SW480 (cell line): ENCODE data around the gene HERC3.
A peak's percentile ranks its signal among the peaks of the same experiment; 100 is the strongest.
"Not testable (repeated sequence)": the region's sequence is repeated elsewhere in the genome, so short reads cannot be mapped to it uniquely, and the experiment has no call there.

ENCODE experiments used
- DNase-seq: peaks from one replicate; pipeline ENCODE4 v3.0.0-alpha.2; 2016; ENCODE audit warnings: low spot score

The HERC3 gene

GRCh38 chr4:88609387-88609786, 17.1 kb downstream of the HERC3 start:
- DNase-seq, result no peak

- DNase-seq, result not testable (repeated sequence)
Observed at GRCh38 chr4:88609794-88610193, 17.5 kb downstream of the HERC3 start.

GRCh38 chr4:88610771-88611170, 18.5 kb downstream of the HERC3 start:
- DNase-seq, result no peak

GRCh38 chr4:88613417-88613875, 21.2 kb downstream of the HERC3 start:
- DNase-seq, result no peak

GRCh38 chr4:88614058-88614457, 21.8 kb downstream of the HERC3 start:
- no peak for DNase-seq

- no peak for DNase-seq
Observed at GRCh38 chr4:88616275-88617150, 24.2 kb downstream of the HERC3 start.

- no peak for DNase-seq
Observed at GRCh38 chr4:88618782-88619485, 26.7 kb downstream of the HERC3 start.

- DNase-seq, result no peak
Observed at GRCh38 chr4:88619971-88620370, 27.7 kb downstream of the HERC3 start.

- DNase-seq, result no peak
Observed at GRCh38 chr4:88621763-88622327, 29.6 kb downstream of the HERC3 start.

GRCh38 chr4:88623097-88623496, 30.8 kb downstream of the HERC3 start:
- DNase-seq, result no peak

GRCh38 chr4:88628746-88629145, 36.5 kb downstream of the HERC3 start:
- DNase-seq, result no peak

GRCh38 chr4:88629826-88630225, 37.5 kb downstream of the HERC3 start:
- no peak for DNase-seq

- DNase-seq, result no peak
Observed at GRCh38 chr4:88630756-88631155, 38.5 kb downstream of the HERC3 start.

GRCh38 chr4:88643932-88644331, 51.7 kb downstream of the HERC3 start:
- no peak for DNase-seq

GRCh38 chr4:88645994-88646393, 53.7 kb downstream of the HERC3 start:
- DNase-seq, result no peak

GRCh38 chr4:88646528-88647280, 54.4 kb downstream of the HERC3 start:
- no peak for DNase-seq

- no peak for DNase-seq
Observed at GRCh38 chr4:88649716-88650115, 57.4 kb downstream of the HERC3 start.

- DNase-seq, result no peak
Observed at GRCh38 chr4:88653371-88653946, 61.2 kb downstream of the HERC3 start.

- DNase-seq, result no peak
Observed at GRCh38 chr4:88655226-88655625, 62.9 kb downstream of the HERC3 start.

GRCh38 chr4:88659055-88659889, 67.0 kb downstream of the HERC3 start:
- peak; percentile 47 for DNase-seq

- DNase-seq, result no peak
Observed at GRCh38 chr4:88659890-88660208, 67.6 kb downstream of the HERC3 start.
